Neural cell (in vitro differentiated cells): Measurements from ENCODE around the gene LRSAM1. TPM values are rescaled to one million over a fixed set of nuclear protein-coding genes. Genes with fewer than 3 reads are reported as not detected.

Source experiments
- H2AFZ ChIP-seq: fragments of 200-600, 300-800 bp; sonication (generic), shearing (Covaris generic); 2 replicates; pipeline ENCODE4 v1.6.0; 2014; ENCODE audit warnings: low read depth, mild to moderate bottlenecking, antibody characterized with exemption, low read length, moderate library complexity
- H3F3A ChIP-seq: fragments of 200-600 bp; shearing (Covaris generic); 2 replicates; pipeline ENCODE4 v1.6.1; 2016; ENCODE audit warnings: mild to moderate bottlenecking, moderate library complexity, mixed read lengths, antibody characterized with exemption, low read length; ENCODE audit not compliant: insufficient read depth, poor library complexity, severe bottlenecking
- H3K27ac ChIP-seq: fragments of 200-600, 300-800 bp; sonication (generic), shearing (Covaris generic); 2 replicates; pipeline ENCODE4 v1.5.1; 2014; ENCODE audit warnings: mild to moderate bottlenecking, low read length, moderate library complexity
- H3K27me3 ChIP-seq: fragments of 300-800, 200-600 bp; sonication (generic), shearing (Covaris generic); 2 replicates; pipeline ENCODE4 v1.6.0; 2014; ENCODE audit warnings: mild to moderate bottlenecking, low read depth, low read length, moderate library complexity; ENCODE audit not compliant: insufficient read depth
- H3K36me3 ChIP-seq: fragments of 300-800, 200-600 bp; sonication (generic), shearing (Covaris generic); 2 replicates; pipeline ENCODE4 v1.5.1; 2014; ENCODE audit warnings: mild to moderate bottlenecking, antibody characterized with exemption, low read length, moderate library complexity; ENCODE audit not compliant: insufficient read depth
- H3K4me2 ChIP-seq: fragments of 300-800, 200-600 bp; sonication (generic), shearing (Covaris generic); 2 replicates; pipeline ENCODE4 v1.6.0; 2014; ENCODE audit warnings: mild to moderate bottlenecking, low read length
- H3K4me3 ChIP-seq: fragments of 300-800, 200-600 bp; sonication (generic), shearing (Covaris generic); 2 replicates; pipeline ENCODE4 v1.5.1; 2014; ENCODE audit warnings: mild to moderate bottlenecking, low read length, moderate library complexity
- H3K79me2 ChIP-seq: fragments of 200-600 bp; shearing (Covaris generic); replicated peaks from 2 replicates; pipeline ENCODE4 v1.6.0; 2014; ENCODE audit warnings: mild to moderate bottlenecking, low read length, moderate library complexity; ENCODE audit not compliant: insufficient read depth
- H3K9ac ChIP-seq: fragments of 300-800, 200-600 bp; sonication (generic), shearing (Covaris generic); 2 replicates; pipeline ENCODE4 v1.6.1; 2016; ENCODE audit warnings: mild to moderate bottlenecking, low read length, mixed read lengths
- H3K9me2 ChIP-seq: fragments of 200-600 bp; shearing (Covaris generic); 2 replicates; pipeline ENCODE4 v1.6.1; 2016; ENCODE audit warnings: mild to moderate bottlenecking, low read length, mixed read lengths; ENCODE audit not compliant: insufficient read depth
- H3K9me3 ChIP-seq: fragments of 200-600, 300-800 bp; sonication (generic), shearing (Covaris generic); 2 replicates; pipeline ENCODE4 v1.6.1; 2016; ENCODE audit warnings: mild to moderate bottlenecking, mixed run types, low read length, moderate library complexity, mixed read lengths
- H4K20me1 ChIP-seq: fragments of 200-600 bp; shearing (Covaris generic); 2 replicates; pipeline ENCODE4 v1.6.1; 2016; ENCODE audit warnings: mild to moderate bottlenecking, mixed run types; ENCODE audit not compliant: insufficient read depth
- EP300 ChIP-seq: fragments of 450-650 bp; conservative IDR thresholded peaks from 2 replicates; pipeline ENCODE4 v1.6.1; 2014; ENCODE audit warnings: antibody characterized with exemption, mild to moderate bottlenecking, moderate library complexity; ENCODE audit not compliant: poor library complexity, severe bottlenecking
- EZH2 ChIP-seq: fragments of 200-600, 300-800 bp; shearing (Covaris generic), sonication (generic); IDR thresholded peaks from 2 replicates; pipeline ENCODE4 v1.6.1; 2014; ENCODE audit warnings: antibody characterized with exemption, low read length, borderline replicate concordance, mild to moderate bottlenecking; ENCODE audit not compliant: insufficient read depth, poor library complexity, severe bottlenecking
- POLR2AphosphoS5 ChIP-seq: IDR thresholded peaks from 2 replicates; pipeline ENCODE4 v1.6.1; 2012
- RAD21 ChIP-seq: fragments of 450-650 bp; conservative IDR thresholded peaks from 2 replicates; pipeline ENCODE4 v1.6.1; 2014; ENCODE audit warnings: antibody characterized with exemption, mild to moderate bottlenecking, moderate library complexity
- SMC3 ChIP-seq: fragments of 450-650 bp; conservative IDR thresholded peaks from 2 replicates; pipeline ENCODE4 v1.6.1; 2014; ENCODE audit warnings: antibody characterized with exemption, mild to moderate bottlenecking, moderate library complexity; ENCODE audit not compliant: poor library complexity
- TAF1 ChIP-seq: IDR thresholded peaks from 2 replicates; pipeline ENCODE4 v1.6.1; 2012; ENCODE audit warnings: low read depth
- polyA plus RNA-seq: library from polyadenylated mRNA; depleted of rRNA; stranded (reverse); fragments of >200 nt; gene quantifications from 2 replicates; pipeline ENCODE4 v1.2.3, GENCODE V29; 2014
- TF ChIP-seq, protein P1 (sequence below): IDR thresholded peaks from 2 replicates; pipeline ENCODE4 v1.6.1; 2012; ENCODE audit warnings: borderline replicate concordance
- TF ChIP-seq, protein P2 (sequence below): fragments of 450-650 bp; IDR thresholded peaks from 2 replicates; pipeline ENCODE4 v1.5.1; 2014; ENCODE audit warnings: antibody characterized with exemption, mild to moderate bottlenecking, moderate library complexity; ENCODE audit not compliant: poor library complexity, severe bottlenecking

The LRSAM1 gene
- polyA plus RNA-seq, 1 donor from 2014 or later = 21.6 TPM

DNA sequence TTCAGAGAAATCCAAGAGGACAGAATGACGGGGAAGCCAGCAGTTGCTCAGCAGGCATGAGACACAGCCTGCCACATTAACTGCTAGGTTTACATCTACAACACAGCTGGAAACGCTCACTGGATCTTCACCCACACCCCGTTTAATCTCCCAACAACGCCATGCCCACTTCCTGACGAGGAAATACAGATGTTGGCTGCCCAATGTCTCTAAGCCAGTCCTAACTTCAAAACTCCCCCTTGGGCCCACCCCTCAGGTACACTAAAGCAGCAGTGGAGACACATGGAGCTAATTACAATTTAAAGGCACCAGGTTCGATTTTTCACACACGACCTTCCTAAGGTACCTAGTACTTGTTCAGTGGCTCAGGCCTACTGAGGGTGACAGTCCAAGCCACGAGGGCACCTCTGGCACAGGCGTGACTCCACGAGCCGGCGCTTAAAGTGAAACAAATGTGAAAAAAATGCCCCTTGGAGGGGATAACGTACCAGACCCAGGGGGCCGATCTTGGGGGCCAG lies 1.0 kb upstream of the LRSAM1 start:
- Histone ChIP-seq H3K79me2 (peaks cover 8% of the 10 kb centered on the region), H3K9me3 (no peaks in the 10 kb centered on the region), H3K36me3 (no peaks in the 10 kb centered on the region), H3K4me2 (peak overlapping the region; percentile 27), H4K20me1 (no peaks in the 10 kb centered on the region), H3K9me2 (no peaks in the 10 kb centered on the region), H3F3A (no peaks in the 10 kb centered on the region), H3K27ac (peak overlapping the region; percentile 9), H2AFZ (no peak overlapping the region), H3K9ac (peak overlapping the region; percentile 77), H3K27me3 (no peaks in the 10 kb centered on the region), H3K4me3 (peak overlapping the region; percentile 86)
- no peak for TF ChIP-seq EZH2
- TF ChIP-seq EP300 = no peak
- no peak for TF ChIP-seq RAD21
- TF ChIP-seq SMC3 = no peak
- TF ChIP-seq, protein P1, sequence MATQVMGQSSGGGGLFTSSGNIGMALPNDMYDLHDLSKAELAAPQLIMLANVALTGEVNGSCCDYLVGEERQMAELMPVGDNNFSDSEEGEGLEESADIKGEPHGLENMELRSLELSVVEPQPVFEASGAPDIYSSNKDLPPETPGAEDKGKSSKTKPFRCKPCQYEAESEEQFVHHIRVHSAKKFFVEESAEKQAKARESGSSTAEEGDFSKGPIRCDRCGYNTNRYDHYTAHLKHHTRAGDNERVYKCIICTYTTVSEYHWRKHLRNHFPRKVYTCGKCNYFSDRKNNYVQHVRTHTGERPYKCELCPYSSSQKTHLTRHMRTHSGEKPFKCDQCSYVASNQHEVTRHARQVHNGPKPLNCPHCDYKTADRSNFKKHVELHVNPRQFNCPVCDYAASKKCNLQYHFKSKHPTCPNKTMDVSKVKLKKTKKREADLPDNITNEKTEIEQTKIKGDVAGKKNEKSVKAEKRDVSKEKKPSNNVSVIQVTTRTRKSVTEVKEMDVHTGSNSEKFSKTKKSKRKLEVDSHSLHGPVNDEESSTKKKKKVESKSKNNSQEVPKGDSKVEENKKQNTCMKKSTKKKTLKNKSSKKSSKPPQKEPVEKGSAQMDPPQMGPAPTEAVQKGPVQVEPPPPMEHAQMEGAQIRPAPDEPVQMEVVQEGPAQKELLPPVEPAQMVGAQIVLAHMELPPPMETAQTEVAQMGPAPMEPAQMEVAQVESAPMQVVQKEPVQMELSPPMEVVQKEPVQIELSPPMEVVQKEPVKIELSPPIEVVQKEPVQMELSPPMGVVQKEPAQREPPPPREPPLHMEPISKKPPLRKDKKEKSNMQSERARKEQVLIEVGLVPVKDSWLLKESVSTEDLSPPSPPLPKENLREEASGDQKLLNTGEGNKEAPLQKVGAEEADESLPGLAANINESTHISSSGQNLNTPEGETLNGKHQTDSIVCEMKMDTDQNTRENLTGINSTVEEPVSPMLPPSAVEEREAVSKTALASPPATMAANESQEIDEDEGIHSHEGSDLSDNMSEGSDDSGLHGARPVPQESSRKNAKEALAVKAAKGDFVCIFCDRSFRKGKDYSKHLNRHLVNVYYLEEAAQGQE = no peak
- TF ChIP-seq, protein P2, sequence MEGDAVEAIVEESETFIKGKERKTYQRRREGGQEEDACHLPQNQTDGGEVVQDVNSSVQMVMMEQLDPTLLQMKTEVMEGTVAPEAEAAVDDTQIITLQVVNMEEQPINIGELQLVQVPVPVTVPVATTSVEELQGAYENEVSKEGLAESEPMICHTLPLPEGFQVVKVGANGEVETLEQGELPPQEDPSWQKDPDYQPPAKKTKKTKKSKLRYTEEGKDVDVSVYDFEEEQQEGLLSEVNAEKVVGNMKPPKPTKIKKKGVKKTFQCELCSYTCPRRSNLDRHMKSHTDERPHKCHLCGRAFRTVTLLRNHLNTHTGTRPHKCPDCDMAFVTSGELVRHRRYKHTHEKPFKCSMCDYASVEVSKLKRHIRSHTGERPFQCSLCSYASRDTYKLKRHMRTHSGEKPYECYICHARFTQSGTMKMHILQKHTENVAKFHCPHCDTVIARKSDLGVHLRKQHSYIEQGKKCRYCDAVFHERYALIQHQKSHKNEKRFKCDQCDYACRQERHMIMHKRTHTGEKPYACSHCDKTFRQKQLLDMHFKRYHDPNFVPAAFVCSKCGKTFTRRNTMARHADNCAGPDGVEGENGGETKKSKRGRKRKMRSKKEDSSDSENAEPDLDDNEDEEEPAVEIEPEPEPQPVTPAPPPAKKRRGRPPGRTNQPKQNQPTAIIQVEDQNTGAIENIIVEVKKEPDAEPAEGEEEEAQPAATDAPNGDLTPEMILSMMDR = no peak
- TF ChIP-seq TAF1 = no peak
- peak; percentile 23 for TF ChIP-seq POLR2AphosphoS5

DNA sequence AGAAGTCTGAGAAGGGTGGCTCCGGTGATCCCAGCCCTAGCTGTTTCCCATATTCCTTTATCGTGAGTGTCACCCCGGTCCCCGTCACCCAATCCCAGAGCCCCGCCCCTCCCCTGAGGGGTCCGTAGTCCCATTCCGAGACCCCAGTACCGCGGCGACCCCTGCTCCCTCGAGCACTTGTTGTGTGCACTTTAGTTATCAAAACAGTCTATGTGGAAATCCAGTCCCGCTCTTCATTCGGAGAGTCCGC lies 223 bp downstream of the LRSAM1 start:
- no peaks in the 10 kb centered on the region for H3F3A ChIP-seq
- H3K9me2 ChIP-seq = no peaks in the 10 kb centered on the region
- H2AFZ ChIP-seq = peak overlapping the region; percentile 70
- H3K27ac ChIP-seq = peak overlapping the region; percentile 69
- H3K9me3 ChIP-seq = no peaks in the 10 kb centered on the region
- no peak for TF ChIP-seq EP300
- H3K36me3 ChIP-seq = no peaks in the 10 kb centered on the region
- H3K4me2 ChIP-seq = peak overlapping the region; percentile 87
- no peaks in the 10 kb centered on the region for H3K27me3 ChIP-seq
- H4K20me1 ChIP-seq = no peaks in the 10 kb centered on the region
- H3K4me3 ChIP-seq = peak overlapping the region; percentile 86
- peaks cover 8% of the 10 kb centered on the region for H3K79me2 ChIP-seq
- H3K9ac ChIP-seq = peak overlapping the region; percentile 77
